GM21390 (cell line): ENCODE data around the gene SUPT3H.

ENCODE experiments used
- ATAC-seq: cut with Tn5 transposase; IDR thresholded peaks from one replicate; pipeline ENCODE4 v1.9.1; 2021; ENCODE audit not compliant: unreplicated experiment

SUPT3H gene

GRCh38 chr6:45394586-45395095 is 16.9 kb upstream of the SUPT3H start:
- no peak for ATAC-seq

DNA sequence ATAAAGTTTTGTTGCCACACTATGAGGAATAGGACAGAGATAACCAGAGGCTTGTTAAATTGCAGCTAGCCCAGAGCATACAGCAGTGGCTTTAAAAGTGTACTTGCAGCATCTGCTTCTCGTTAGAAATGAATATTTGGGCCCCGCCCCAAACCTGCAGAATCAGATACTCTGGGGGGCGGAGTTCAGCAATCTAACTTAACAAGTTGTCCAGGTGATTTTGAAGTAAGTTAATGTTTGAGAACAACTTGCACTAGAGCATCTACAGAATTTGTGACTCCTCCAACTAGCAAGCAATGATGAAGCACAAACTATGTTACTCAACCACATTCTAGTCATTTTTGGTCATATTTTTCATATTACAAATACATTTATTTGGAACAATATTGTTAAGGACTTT is 10.6 kb upstream of the SUPT3H start:
- no peak for ATAC-seq

- ATAC-seq: no peak
Observed at GRCh38 chr6:45387236-45387635, 9.5 kb upstream of the SUPT3H start.

GRCh38 chr6:45386501-45386900 is 8.8 kb upstream of the SUPT3H start:
- no peak for ATAC-seq

DNA sequence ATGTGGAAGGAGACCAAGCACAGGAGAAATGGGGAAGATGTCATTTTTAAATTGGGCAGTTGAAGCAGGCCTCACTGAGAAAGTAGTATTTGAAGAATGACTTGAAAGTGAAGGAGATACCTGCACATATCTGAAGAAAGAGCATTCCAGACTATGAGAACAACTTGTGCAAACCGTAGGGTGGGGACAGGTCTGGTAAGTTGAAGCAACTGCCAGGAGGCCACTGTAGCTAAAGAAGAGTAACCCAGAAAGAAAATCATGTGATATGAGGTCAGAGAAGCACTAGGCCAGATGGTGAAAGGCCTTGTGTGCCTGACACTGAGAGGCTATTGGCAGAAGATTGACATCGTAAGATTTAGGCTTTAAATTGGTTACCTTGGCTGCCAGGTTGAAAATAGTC is 4.7 kb upstream of the SUPT3H start:
- no peak for ATAC-seq

- ATAC-seq: peak; percentile 33
Observed at GRCh38 chr6:45378334-45378926, 696 bp upstream of the SUPT3H start.

DNA sequence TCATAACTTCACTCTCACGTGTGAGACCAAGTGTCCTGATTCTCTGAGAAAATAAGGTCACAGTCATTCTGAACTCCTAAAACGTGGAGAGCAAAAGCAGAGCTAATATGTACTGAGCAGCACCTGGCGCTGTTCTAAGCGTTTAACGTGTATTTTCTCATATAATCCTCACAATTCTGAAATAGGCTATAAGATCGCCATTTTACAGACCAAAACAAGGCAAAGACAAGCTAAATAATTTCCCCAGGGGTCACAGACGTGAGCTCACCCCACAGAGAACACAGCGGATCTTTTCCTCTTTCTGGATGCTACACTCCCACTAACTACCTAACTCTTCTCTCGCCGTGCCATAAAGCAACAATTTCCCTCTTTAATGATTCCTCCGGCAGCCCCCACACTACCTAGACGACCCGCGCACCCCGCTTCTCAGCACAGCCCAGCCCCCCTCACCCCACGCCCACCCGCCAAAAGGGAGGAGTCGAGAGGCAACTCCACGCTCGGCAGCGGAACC is 636 bp downstream of the SUPT3H start:
- ATAC-seq: peak; percentile 2

- ATAC-seq: no peak
Observed at GRCh38 chr6:45376310-45377042, 1.3 kb downstream of the SUPT3H start.

GRCh38 chr6:45375449-45375848 is 2.3 kb downstream of the SUPT3H start:
- no peak for ATAC-seq

DNA sequence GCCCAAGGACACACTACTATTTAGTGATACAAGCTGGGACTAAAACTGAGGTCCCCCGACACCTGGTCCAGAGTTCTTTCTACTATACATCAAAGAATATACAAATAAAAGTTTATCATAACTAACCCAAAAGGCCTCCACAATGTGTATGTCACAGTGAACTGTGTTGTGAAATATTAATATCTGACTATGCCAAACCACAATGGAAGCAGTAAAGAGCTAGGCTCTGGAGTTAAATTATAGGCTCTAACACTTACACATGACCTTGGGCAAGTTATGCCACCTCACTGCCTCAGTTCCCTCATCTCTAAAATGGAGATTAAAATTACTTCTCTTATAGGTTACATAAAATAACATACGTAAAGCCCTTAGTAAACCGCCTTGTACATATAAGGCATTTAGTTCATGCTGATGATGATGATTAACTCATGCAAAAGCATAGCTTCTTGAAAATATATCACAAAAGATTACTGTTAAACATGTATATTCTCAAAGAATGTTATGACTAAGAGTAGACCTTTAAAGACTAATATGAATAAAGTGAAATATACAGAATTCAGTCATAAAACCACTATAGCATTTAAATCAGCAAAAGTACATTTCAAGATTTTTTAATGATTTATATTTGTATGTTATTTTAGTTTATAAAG is 5.7 kb downstream of the SUPT3H start:
- ATAC-seq: no peak

DNA sequence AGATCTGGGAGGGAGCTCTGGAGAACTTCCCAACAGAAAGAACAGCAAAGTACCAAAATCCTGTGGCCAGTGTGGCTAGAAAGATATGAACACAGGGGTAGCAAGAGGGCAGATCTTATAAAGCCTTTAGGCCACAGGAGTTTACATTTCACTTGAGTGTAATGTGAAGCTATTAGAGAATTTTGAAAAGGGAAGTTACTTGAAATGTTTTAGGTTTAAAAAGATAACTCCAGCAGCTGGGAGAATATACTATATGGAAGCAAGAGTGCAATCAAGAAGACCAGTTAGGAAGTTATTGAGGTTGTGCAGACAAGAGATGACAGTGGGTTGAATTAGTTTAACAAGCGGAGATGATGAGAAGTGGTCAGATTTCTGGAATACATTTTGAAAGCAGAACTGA is 7.9 kb downstream of the SUPT3H start:
- no peak for ATAC-seq

DNA sequence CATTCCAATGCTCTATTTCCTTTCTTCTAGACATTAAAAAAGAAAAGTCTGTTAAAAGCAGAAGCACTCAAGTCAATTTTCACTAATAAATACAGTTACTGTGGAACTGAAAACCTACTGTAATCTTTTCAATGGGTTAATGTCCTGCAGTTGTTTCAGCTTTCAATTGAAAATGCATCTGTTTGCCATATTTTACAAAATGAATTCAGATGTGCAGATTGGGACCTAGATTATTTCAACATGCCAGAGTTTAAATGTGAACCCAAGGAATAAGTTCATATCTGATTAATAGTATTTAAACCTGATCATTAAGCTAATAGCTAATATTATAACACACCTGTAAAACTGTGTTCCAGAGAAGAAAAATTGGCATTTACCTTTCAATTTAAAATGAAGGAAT is 9.7 kb downstream of the SUPT3H start:
- ATAC-seq: no peak

DNA sequence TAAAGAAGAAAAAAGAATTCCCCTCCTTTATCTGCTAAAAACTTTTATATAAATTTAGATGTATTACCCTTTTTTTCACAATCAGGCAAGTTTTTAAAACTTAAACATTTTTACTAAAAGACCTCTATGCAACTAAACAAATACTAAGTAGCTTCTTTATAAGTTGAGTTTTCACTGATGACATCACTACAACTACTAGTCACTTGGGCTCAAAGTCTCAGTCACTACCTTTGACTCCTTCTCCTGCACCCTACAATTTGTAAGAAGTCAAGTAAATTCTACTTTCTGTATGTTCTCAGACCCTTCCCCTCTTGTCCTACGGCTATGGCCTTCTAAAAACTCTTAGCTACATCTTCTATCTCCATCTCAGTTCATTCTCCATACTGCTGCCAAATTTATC is 11.2 kb downstream of the SUPT3H start:
- ATAC-seq: no peak

- no peak for ATAC-seq
Observed at GRCh38 chr6:45365036-45365435, 12.7 kb downstream of the SUPT3H start.

GRCh38 chr6:45364466-45364865 is 13.3 kb downstream of the SUPT3H start:
- no peak for ATAC-seq

GRCh38 chr6:45353654-45354053 is 24.1 kb downstream of the SUPT3H start:
- no peak for ATAC-seq

- no peak for ATAC-seq
Observed at GRCh38 chr6:45351667-45352066, 26.1 kb downstream of the SUPT3H start.

GRCh38 chr6:45351076-45351475 is 26.7 kb downstream of the SUPT3H start:
- no peak for ATAC-seq

DNA sequence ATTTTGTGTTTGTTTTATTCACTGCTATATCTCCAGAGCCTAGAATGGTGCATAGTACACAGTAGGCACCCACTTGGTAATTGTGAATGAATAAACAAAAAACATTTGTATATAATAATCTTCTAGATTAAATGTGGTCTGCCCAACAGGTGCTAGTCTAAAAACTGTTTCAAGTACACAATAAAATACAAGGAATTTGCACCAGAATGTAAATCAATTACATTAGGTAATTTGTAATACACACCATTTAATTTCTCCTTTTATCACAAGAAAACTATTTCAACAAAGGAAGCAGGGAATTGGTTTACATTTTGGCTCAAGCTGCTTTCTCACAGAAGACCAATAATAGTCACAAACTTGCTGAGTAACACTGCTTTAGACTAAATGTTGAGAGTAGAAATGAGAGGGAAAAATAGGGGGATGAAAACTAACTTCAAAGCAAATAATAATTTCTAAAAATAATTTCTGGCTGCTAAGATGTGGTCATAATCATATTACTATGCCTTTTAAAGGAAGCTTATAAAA is 27.5 kb downstream of the SUPT3H start:
- no peak for ATAC-seq

- ATAC-seq: no peak
Observed at GRCh38 chr6:45344900-45345299, 32.8 kb downstream of the SUPT3H start.

GRCh38 chr6:45328523-45328922 is 49.2 kb downstream of the SUPT3H start:
- no peak for ATAC-seq
